GM12891 (cell line): ENCODE measurements around the gene CELSR3.

Experiments used
- PAX5 ChIP-seq: IDR thresholded peaks from 2 replicates; pipeline ENCODE4 v1.6.1; 2011; ENCODE audit warnings: low read length, moderate library complexity, mild to moderate bottlenecking; ENCODE audit not compliant: insufficient read depth, severe bottlenecking
- POLR2A ChIP-seq: IDR thresholded peaks from 2 replicates; pipeline ENCODE4 v1.6.1; 2011; ENCODE audit warnings: low read depth, low read length, control low read depth
- POLR2AphosphoS5 ChIP-seq: IDR thresholded peaks from 2 replicates; pipeline ENCODE4 v1.6.1; 2011; ENCODE audit warnings: low read depth, low read length, control low read depth
- POU2F2 ChIP-seq: IDR thresholded peaks from 2 replicates; pipeline ENCODE4 v1.6.1; 2011; ENCODE audit warnings: low read depth, mild to moderate bottlenecking, control low read depth, low read length, moderate library complexity
- SPI1 ChIP-seq: IDR thresholded peaks from 2 replicates; pipeline ENCODE4 v1.6.1; 2011; ENCODE audit warnings: low read depth, low read length, control low read depth
- TAF1 ChIP-seq: IDR thresholded peaks from 2 replicates; pipeline ENCODE4 v1.6.1; 2011; ENCODE audit warnings: low read depth, low read length, control low read depth

DNA sequence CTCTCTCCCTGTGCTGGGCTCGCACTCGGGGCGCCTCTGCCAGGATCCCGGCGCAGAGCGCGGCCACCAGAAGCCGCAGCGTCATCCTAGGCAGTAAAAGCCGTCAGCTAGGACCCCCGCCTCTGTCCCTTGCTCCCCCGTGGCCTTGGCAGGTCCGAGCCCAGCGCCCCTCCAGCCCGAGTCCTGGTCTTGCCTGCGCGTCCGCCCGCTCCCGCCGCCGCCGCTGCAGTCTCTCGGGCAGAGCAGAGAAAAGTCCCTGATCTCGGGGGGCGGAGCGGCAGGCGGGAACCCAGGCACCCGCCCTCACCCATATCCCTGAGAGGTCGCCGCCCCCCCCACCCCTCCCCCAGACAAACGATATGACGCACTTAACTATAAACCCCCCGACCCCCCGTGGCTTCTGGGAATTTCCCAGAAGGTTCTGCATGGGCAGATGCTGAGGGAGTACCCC, 67.6 kb downstream of the CELSR3 start, which contains the start of gene COL7A1:
- TF ChIP-seq POLR2AphosphoS5: no peak
- TF ChIP-seq TAF1: no peak
- TF ChIP-seq PAX5: no peak
- TF ChIP-seq POLR2A: no peak
- no peak for TF ChIP-seq POU2F2
- TF ChIP-seq SPI1: no peak
